ENCODE data around the gene CELSR2. TPM values are rescaled to one million over a fixed set of nuclear protein-coding genes. Genes with fewer than 3 reads are reported as not detected.

The CELSR2 gene
- total and polyA plus RNA-seq, 2 of the 8 experiments (the other 6 are each of a cell fraction or from before 2014, with no cell fraction given): 12.0 to 27.7 TPM

GRCh38 chr1:109309347-109309746, 60.0 kb downstream of the CELSR2 start (continued):
- TF ChIP-seq CHD7 (IDR thresholded peaks at IDR 0.05; ENCODE audit: insufficient replicate concordance, low read length) (no peak), CHD1 (IDR thresholded peaks at IDR 0.05; ENCODE audit: low read depth, low read length) (no peak), TBP (IDR thresholded peaks at IDR 0.05; ENCODE audit: low read depth, low read length) (no peak), RXRA (IDR thresholded peaks at IDR 0.05; ENCODE audit: insufficient read depth, low read depth, low read length) (no peak), SP4 (IDR thresholded peaks at IDR 0.05; ENCODE audit: low read length) (no peak), YY1 (IDR thresholded peaks at IDR 0.05; ENCODE audit: low read depth, low read length) (no peak), TCF12 (IDR thresholded peaks at IDR 0.05; ENCODE audit: low read depth, low read length) (no peak), HDAC2 (IDR thresholded peaks at IDR 0.05; ENCODE audit: borderline replicate concordance in 1 of 2, low read depth in 2 of 2, low read length in 2 of 2) (no peak), KDM5A (IDR thresholded peaks at IDR 0.05; ENCODE audit: low read length) (no peak)
- TF ChIP-seq, protein P1, sequence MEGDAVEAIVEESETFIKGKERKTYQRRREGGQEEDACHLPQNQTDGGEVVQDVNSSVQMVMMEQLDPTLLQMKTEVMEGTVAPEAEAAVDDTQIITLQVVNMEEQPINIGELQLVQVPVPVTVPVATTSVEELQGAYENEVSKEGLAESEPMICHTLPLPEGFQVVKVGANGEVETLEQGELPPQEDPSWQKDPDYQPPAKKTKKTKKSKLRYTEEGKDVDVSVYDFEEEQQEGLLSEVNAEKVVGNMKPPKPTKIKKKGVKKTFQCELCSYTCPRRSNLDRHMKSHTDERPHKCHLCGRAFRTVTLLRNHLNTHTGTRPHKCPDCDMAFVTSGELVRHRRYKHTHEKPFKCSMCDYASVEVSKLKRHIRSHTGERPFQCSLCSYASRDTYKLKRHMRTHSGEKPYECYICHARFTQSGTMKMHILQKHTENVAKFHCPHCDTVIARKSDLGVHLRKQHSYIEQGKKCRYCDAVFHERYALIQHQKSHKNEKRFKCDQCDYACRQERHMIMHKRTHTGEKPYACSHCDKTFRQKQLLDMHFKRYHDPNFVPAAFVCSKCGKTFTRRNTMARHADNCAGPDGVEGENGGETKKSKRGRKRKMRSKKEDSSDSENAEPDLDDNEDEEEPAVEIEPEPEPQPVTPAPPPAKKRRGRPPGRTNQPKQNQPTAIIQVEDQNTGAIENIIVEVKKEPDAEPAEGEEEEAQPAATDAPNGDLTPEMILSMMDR (IDR thresholded peaks at IDR 0.05; ENCODE audit: control extremely low read depth in 1 of 3, insufficient read depth in 1 of 3, low read depth in 1 of 3, low read length in 3 of 3): no peak

Measured in H1 (cell line).